ENCODE data around the gene FLAD1. TPM values are rescaled to one million over a fixed set of nuclear protein-coding genes. Genes with fewer than 3 reads are reported as not detected.

The FLAD1 gene
- polyA plus RNA-seq (2013), result 27.3 and 32.2 TPM in 2 replicates

DNA sequence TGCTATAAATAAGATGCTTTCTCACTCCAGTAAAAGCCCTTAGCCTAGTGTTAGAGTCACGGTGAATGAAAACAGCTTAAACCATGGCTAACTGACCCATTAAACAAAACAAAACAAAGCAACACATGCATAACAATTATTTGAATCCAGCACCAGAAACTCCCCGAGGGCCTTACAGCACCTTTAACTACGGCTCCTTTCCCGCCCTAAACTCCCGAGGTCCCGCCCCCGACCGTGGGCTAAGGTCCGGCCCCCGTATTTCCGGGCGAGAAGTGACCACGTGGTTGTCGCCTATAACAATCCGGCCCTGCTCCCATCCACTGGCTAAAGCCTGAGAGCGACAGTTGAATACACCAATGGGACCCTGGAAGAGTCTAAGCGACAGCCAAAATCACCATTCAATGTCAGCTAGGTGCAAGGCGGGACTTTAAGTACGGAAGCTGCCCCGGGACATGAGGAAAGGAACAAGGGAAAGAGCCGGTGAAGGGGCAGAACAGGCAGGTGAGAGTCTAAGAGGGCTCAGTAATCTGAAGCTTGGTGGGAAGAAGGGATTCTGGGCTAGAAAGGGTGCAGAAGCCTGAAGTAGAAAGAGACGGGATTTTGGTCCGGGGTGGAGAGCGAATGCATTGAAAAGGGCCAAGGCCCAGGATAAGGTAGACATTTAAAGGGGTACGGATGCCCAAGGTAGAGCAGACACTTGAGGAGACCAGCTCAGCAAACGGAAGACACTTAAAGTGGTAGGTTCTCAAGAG is at the start of gene FLAD1:
Gene FLAD1 (plus strand): TSS at position 448 of the 752 bp plus-strand sequence. CDS start 351 bp downstream, outside the sequence.
- peak within 1 kb of the TSS; percentile 3 for H2BK120ac ChIP-seq (ENCODE audit: insufficient read depth, low read length, poor library complexity)
- peak within 1 kb of the TSS; percentile 44 for H3K14ac ChIP-seq (ENCODE audit: low read length)
- H2BK5ac ChIP-seq (ENCODE audit: low read depth, low read length, poor library complexity), result no peak within 1 kb of the TSS
- DNase-seq, result peak; percentile 99
- no peak within 1 kb of the TSS for H3K23ac ChIP-seq (ENCODE audit: low read length)
- H3K79me2 ChIP-seq (ENCODE audit: control insufficient read depth, insufficient read depth, low read length, poor library complexity), result peaks cover 7% of the 10 kb centered on the region
- peaks cover 2% of the 10 kb centered on the region for H3K9me3 ChIP-seq (ENCODE audit: insufficient read depth, low read depth, low read length)
- no peak within 1 kb of the TSS for H2BK12ac ChIP-seq (ENCODE audit: low read length)
- H3K9ac ChIP-seq (ENCODE audit: low read length), result peak within 1 kb of the TSS; percentile 99
- no peaks in the 10 kb centered on the region for H3K27me3 ChIP-seq (ENCODE audit: insufficient read depth, low read length)
- peak within 1 kb of the TSS; percentile 86 for H3K4me2 ChIP-seq (ENCODE audit: low read length)
- no CpG with 5 or more reads among the region's 26 CpGs for WGBS (ENCODE audit: extremely low coverage, insufficient coverage, insufficient read length)
- H3K18ac ChIP-seq (ENCODE audit: low read length), result no peak within 1 kb of the TSS
- peak within 1 kb of the TSS; percentile 8 for H2AK5ac ChIP-seq (ENCODE audit: low read length)
- peaks cover 6% of the 10 kb centered on the region for H3K79me1 ChIP-seq (ENCODE audit: low read length)
- H4K8ac ChIP-seq (ENCODE audit: low read depth, low read length), result peak within 1 kb of the TSS; percentile 63
- peak within 1 kb of the TSS; percentile 53 for H4K91ac ChIP-seq (ENCODE audit: low read depth, low read length)
- peaks cover 3 to 6% of the 10 kb centered on the region in 2 experiments for H3K4me1 ChIP-seq (ENCODE audit: control insufficient read depth in 1 of 2, insufficient read depth in 2 of 2, low read length in 2 of 2)
- H2AFZ ChIP-seq (ENCODE audit: insufficient read depth, low read length, poor library complexity), result peak within 1 kb of the TSS; percentile 10
- H3K27ac ChIP-seq (ENCODE audit: low read depth, low read length), result peak within 1 kb of the TSS; percentile 42
- H3K4ac ChIP-seq (ENCODE audit: low read depth, low read length), result peak within 1 kb of the TSS; percentile 1
- H3K36me3 ChIP-seq (ENCODE audit: control insufficient read depth in 1 of 2, insufficient read depth in 2 of 2, low read length in 2 of 2), result peaks cover 14 to 15% of the 10 kb centered on the region in 2 experiments
- peak within 1 kb of the TSS; percentile 79 for H3K4me3 ChIP-seq (ENCODE audit: low read depth, low read length)
- peak within 1 kb of the TSS; percentile 68 for H4K12ac ChIP-seq (ENCODE audit: low read depth, low read length)

DNA sequence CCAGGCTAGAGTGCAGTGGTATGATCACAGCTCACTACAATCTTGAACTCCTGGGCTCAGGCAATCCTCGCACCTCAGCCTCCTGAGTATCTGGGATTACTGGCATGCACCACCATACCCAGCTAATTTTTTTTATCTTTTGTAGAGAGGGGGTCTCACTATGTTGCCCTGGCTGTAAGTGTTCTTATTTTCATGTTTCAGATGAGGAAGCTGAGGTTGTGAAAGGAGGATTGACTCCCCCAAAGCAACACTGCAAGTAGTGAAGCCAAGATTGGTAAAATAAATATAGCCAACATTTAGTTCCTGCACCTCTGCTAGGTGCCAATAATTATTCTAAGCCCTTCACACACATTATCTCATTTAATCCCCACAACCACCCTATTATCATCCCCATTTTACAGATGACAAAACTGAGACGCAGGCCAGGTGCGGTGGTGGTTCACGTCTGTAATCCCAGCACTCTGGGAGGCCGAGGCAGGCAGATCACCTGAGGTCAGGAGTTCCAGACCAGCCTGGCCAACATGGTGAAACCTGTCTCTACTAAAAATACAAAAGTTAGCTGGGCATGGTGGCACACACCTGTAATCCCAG is 48.7 kb upstream of the FLAD1 start:
- H3K79me1 ChIP-seq (ENCODE audit: low read length), result peaks cover 14% of the 10 kb centered on the region
- no peak overlapping the region for H3K27ac ChIP-seq (ENCODE audit: low read depth, low read length)
- no peak overlapping the region for H3K23ac ChIP-seq (ENCODE audit: low read length)
- peaks cover 0 to 1% of the 10 kb centered on the region in 2 experiments for H3K36me3 ChIP-seq (ENCODE audit: control insufficient read depth in 1 of 2, insufficient read depth in 2 of 2, low read length in 2 of 2)
- no peak overlapping the region for H3K4me2 ChIP-seq (ENCODE audit: low read length)
- H2AFZ ChIP-seq (ENCODE audit: insufficient read depth, low read length, poor library complexity), result no peak overlapping the region
- H3K9me3 ChIP-seq (ENCODE audit: insufficient read depth, low read depth, low read length), result no peaks in the 10 kb centered on the region
- H2BK120ac ChIP-seq (ENCODE audit: insufficient read depth, low read length, poor library complexity), result no peak overlapping the region
- H4K8ac ChIP-seq (ENCODE audit: low read depth, low read length), result no peak overlapping the region
- H4K91ac ChIP-seq (ENCODE audit: low read depth, low read length), result no peak overlapping the region
- peaks cover 4% of the 10 kb centered on the region for H3K79me2 ChIP-seq (ENCODE audit: control insufficient read depth, insufficient read depth, low read length, poor library complexity)
- H3K9ac ChIP-seq (ENCODE audit: low read length), result no peak overlapping the region
- no peak overlapping the region for H2BK12ac ChIP-seq (ENCODE audit: low read length)
- DNase-seq, result no peak
- H3K4ac ChIP-seq (ENCODE audit: low read depth, low read length), result no peak overlapping the region
- no peaks in the 10 kb centered on the region for H3K27me3 ChIP-seq (ENCODE audit: insufficient read depth, low read length)
- no peak overlapping the region for H4K12ac ChIP-seq (ENCODE audit: low read depth, low read length)
- H2BK5ac ChIP-seq (ENCODE audit: low read depth, low read length, poor library complexity), result no peak overlapping the region
- H3K4me1 ChIP-seq (ENCODE audit: control insufficient read depth in 1 of 2, insufficient read depth in 2 of 2, low read length in 2 of 2), result peaks cover 5 to 8% of the 10 kb centered on the region in 2 experiments
- no peak overlapping the region for H3K4me3 ChIP-seq (ENCODE audit: low read depth, low read length)
- no peak overlapping the region for H3K18ac ChIP-seq (ENCODE audit: low read length)
- no peak overlapping the region for H2AK5ac ChIP-seq (ENCODE audit: low read length)
- no CpG with 5 or more reads among the region's 5 CpGs for WGBS (ENCODE audit: extremely low coverage, insufficient coverage, insufficient read length)
- no peak overlapping the region for H3K14ac ChIP-seq (ENCODE audit: low read length)

DNA sequence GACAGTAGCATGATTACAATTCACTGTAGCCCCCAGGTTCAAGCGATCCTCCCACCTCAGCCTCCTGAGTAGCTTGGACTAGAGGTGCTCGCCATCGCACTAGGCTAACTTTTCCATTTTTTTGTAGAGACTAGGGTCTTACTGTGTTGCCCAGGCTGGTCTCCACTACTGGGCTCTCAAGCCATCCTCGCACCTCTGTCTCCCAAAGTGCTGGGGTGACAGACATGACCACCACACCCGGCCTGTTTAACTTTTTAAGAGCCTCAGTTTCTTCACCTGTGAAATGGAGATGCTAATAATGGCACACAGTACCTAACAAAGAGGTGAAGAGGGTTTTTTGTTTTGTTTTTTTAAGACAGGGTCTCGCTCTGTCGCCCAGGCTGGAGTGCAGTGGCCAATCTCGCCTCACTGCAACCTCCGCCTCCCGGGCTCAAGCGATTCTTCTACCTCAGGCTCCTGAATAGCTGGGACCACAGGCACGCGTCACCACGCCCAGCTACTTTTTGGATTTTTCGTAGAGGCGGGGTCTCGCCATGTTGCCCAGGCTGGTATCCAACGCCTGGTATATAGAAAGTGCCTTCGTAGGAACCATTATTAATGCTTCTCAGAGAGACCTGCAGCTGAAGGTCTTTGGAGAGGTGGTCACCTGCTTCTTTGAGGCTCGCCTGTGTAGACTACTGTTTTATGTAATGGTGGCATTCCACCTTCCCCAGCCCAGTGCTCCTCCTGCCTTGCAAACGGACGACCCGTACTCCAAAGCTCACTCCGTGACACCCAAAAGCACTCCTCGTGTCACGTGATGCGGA is 47.2 kb upstream of the FLAD1 start:
- peak overlapping the region; percentile 79 for H3K4me3 ChIP-seq (ENCODE audit: low read depth, low read length)
- H3K79me2 ChIP-seq (ENCODE audit: control insufficient read depth, insufficient read depth, low read length, poor library complexity), result peaks cover 4% of the 10 kb centered on the region
- peak overlapping the region; percentile 87 for H3K18ac ChIP-seq (ENCODE audit: low read length)
- no peak overlapping the region for H2AK5ac ChIP-seq (ENCODE audit: low read length)
- peaks cover 12 to 13% of the 10 kb centered on the region in 2 experiments for H3K4me1 ChIP-seq (ENCODE audit: control insufficient read depth in 1 of 2, insufficient read depth in 2 of 2, low read length in 2 of 2)
- no peaks in the 10 kb centered on the region for H3K36me3 ChIP-seq (ENCODE audit: control insufficient read depth in 1 of 2, insufficient read depth in 2 of 2, low read length in 2 of 2)
- peak overlapping the region; percentile 7 for H3K9ac ChIP-seq (ENCODE audit: low read length)
- H4K12ac ChIP-seq (ENCODE audit: low read depth, low read length), result peak overlapping the region; percentile 57
- peak overlapping the region; percentile 91 for H3K27ac ChIP-seq (ENCODE audit: low read depth, low read length)
- H2BK120ac ChIP-seq (ENCODE audit: insufficient read depth, low read length, poor library complexity), result peak overlapping the region; percentile 93
- peak; percentile 11 to 47 for DNase-seq
- no peaks in the 10 kb centered on the region for H3K9me3 ChIP-seq (ENCODE audit: insufficient read depth, low read depth, low read length)
- WGBS (ENCODE audit: extremely low coverage, insufficient coverage, insufficient read length), result no CpG with 5 or more reads among the region's 27 CpGs
- peak overlapping the region; percentile 77 for H3K4me2 ChIP-seq (ENCODE audit: low read length)
- H2AFZ ChIP-seq (ENCODE audit: insufficient read depth, low read length, poor library complexity), result peak overlapping the region; percentile 81
- H3K23ac ChIP-seq (ENCODE audit: low read length), result no peak overlapping the region
- no peaks in the 10 kb centered on the region for H3K27me3 ChIP-seq (ENCODE audit: insufficient read depth, low read length)
- H3K79me1 ChIP-seq (ENCODE audit: low read length), result peaks cover 14% of the 10 kb centered on the region
- H2BK12ac ChIP-seq (ENCODE audit: low read length), result peak overlapping the region; percentile 83
- peak overlapping the region; percentile 83 for H2BK5ac ChIP-seq (ENCODE audit: low read depth, low read length, poor library complexity)
- H3K4ac ChIP-seq (ENCODE audit: low read depth, low read length), result peak overlapping the region; percentile 2
- peak overlapping the region; percentile 89 for H3K14ac ChIP-seq (ENCODE audit: low read length)
- peak overlapping the region; percentile 80 for H4K91ac ChIP-seq (ENCODE audit: low read depth, low read length)
- peak overlapping the region; percentile 87 for H4K8ac ChIP-seq (ENCODE audit: low read depth, low read length)

DNA sequence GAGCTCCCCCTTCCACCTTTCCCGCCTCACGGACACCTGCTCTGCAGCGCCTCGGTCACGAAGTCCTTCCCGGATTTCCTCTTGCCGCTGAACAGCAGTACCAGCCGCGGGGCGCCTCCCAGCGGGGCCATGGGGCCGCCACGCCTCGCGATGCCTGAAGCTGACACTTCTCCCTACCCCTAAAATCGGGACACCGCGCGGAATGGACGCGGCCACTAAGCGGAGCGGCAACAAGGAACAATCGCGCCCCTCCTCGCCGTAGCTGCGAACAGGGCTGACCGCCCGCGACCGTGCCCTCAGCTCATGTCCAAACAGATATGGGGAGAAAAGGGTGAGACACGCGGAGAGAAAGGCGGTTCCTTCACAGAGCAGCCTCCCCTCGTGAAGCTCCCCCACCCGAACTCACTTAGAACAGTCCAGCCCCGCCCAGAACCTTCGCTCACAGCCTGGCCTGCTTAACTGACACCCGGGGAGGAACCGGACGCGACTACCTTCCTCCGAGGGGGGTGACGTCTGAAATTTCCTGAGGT is 46.5 kb upstream of the FLAD1 start, which contains the start of gene PMVK:
Gene PMVK (minus strand): TSS at position 165 of the 530 bp plus-strand sequence. CDS start 34 bp downstream, at position 131.
- Histone ChIP-seq H3K14ac (ENCODE audit: low read length) (peak within 1 kb of the TSS; percentile 89), H3K27me3 (ENCODE audit: insufficient read depth, low read length) (no peaks in the 10 kb centered on the region), H3K18ac (ENCODE audit: low read length) (peak within 1 kb of the TSS; percentile 87), H3K4me3 (ENCODE audit: low read depth, low read length) (peak within 1 kb of the TSS; percentile 79), H4K8ac (ENCODE audit: low read depth, low read length) (peak within 1 kb of the TSS; percentile 87), H3K4ac (ENCODE audit: low read depth, low read length) (peak within 1 kb of the TSS; percentile 25), H2BK12ac (ENCODE audit: low read length) (peak within 1 kb of the TSS; percentile 83), H2BK120ac (ENCODE audit: insufficient read depth, low read length, poor library complexity) (peak within 1 kb of the TSS; percentile 93), H2AK5ac (ENCODE audit: low read length) (no peak within 1 kb of the TSS), H4K12ac (ENCODE audit: low read depth, low read length) (peak within 1 kb of the TSS; percentile 57), H3K79me2 (ENCODE audit: control insufficient read depth, insufficient read depth, low read length, poor library complexity) (peaks cover 4% of the 10 kb centered on the region), H3K79me1 (ENCODE audit: low read length) (peaks cover 14% of the 10 kb centered on the region), H3K23ac (ENCODE audit: low read length) (no peak within 1 kb of the TSS), H3K9me3 (ENCODE audit: insufficient read depth, low read depth, low read length) (no peaks in the 10 kb centered on the region), H3K9ac (ENCODE audit: low read length) (peak within 1 kb of the TSS; percentile 92), H2BK5ac (ENCODE audit: low read depth, low read length, poor library complexity) (peak within 1 kb of the TSS; percentile 83), H4K91ac (ENCODE audit: low read depth, low read length) (peak within 1 kb of the TSS; percentile 80), H3K4me2 (ENCODE audit: low read length) (peak within 1 kb of the TSS; percentile 77), H3K36me3 (ENCODE audit: control insufficient read depth in 1 of 2, insufficient read depth in 2 of 2, low read length in 2 of 2) (no peaks in the 10 kb centered on the region), H3K27ac (ENCODE audit: low read depth, low read length) (peak within 1 kb of the TSS; percentile 91), H3K4me1 (ENCODE audit: control insufficient read depth in 1 of 2, insufficient read depth in 2 of 2, low read length in 2 of 2) (peaks cover 17 to 19% of the 10 kb centered on the region in 2 experiments), H2AFZ (ENCODE audit: insufficient read depth, low read length, poor library complexity) (peak within 1 kb of the TSS; percentile 81)
- DNase-seq, result peak; percentile 89 to 96
- WGBS (ENCODE audit: extremely low coverage, insufficient coverage, insufficient read length), result no CpG with 5 or more reads among the region's 45 CpGs

Measured in trophoblast cell (in vitro differentiated cells and primary cell).